CD4-positive, alpha-beta T cell treated with Interleukin-15 for 4 hours (primary cell): ENCODE results near the gene CCDC142.

ENCODE experiments used
- DNase-seq: peaks from one replicate; pipeline ENCODE4 v3.0.0-alpha.2; 2020; ENCODE audit warnings: low spot score

CCDC142 gene, protein sequence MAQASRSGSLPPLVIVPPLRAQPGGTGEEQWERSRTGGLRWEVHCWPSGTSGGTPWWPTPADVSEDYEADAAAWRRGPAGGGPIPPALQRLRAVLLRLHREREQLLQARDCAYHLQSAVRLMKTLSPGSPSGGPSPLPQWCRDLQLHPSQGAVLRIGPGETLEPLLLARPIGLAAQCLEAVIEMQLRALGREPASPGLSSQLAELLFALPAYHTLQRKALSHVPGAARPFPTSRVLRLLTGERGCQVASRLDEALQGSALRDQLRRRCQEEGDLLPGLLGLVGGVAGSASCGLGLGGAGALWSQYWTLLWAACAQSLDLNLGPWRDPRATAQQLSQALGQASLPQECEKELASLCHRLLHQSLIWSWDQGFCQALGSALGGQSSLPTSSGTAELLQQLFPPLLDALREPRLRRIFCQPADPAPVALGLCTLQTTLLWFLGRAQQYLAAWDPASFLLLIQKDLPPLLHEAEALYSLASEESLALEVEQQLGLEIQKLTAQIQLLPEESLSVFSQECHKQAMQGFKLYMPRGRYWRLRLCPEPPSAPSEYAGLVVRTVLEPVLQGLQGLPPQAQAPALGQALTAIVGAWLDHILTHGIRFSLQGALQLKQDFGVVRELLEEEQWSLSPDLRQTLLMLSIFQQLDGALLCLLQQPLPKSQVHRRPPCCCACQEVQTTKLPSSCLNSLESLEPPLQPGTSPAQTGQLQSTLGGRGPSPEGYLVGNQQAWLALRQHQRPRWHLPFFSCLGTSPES

DNA sequence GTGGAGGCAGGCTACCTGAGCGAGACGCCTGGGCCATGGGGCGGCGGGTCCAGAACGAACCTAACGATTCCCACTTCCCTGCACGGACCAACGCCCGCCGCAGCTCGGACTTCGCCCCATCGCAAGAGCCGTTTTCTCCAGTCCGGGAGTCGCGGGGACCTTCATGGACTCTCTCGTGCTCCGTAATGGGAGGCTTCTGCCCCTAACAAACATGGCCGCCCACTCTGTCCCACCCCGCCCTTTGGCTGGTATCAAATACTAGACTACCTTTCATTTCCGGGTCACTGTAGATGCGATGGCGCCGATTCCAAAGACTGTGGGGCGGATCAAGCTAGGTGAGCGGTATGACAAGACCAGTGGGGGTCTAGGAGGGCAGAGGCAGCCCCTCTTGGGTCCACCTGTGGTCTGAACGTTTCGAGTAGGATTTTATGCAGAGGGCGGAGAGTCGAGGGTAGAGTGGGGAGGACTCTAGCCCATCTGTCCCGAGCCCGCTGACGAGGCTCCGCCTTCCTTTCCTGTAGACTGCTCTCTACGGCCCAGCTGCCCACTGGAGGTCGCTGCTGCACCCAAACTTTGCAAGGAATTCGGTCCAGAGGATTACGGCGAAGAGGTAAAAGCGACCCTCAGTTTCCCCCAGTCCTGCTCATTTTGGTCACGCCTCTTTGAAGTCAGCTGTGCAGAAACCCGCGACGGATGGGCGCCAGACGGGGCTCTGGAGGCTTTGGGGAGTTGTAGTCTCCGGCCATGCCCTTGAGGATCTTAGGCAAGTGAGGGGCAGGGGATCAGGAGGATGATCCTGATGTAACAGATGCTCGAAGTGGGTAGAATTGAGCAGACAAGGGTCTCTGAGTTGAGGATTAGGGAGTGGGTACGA lies at the start of gene CCDC142, which contains the start of gene TTC31:
TSS of gene CCDC142 (minus strand) at position 198 of the 874 bp plus-strand sequence. CDS start at position 37, 161 bp downstream.
TSS of gene TTC31 (plus strand) at position 281 of the 874 bp plus-strand sequence. CDS start at position 296, 15 bp downstream.
- peak; percentile 95 for DNase-seq

DNA sequence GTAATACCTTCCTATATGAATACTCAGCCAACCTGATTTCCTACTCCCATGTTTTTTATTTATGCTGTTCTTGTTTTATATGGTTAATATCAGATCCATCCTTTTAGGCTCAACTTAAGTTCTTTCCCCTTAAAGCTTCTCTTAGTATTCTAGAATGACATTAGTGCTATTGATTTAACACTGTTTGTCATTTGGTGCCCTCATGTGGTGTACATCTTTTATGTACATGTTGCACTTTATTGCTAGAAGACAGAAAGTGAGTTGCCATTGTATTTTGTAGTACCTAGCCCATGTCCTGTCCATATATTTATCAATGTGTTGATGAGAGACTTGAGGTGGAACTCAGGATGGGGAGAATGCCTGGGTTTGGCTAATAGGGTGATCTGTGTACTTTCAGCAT lies 49.4 kb upstream of the CCDC142 start:
- DNase-seq: peak; percentile 49

DNA sequence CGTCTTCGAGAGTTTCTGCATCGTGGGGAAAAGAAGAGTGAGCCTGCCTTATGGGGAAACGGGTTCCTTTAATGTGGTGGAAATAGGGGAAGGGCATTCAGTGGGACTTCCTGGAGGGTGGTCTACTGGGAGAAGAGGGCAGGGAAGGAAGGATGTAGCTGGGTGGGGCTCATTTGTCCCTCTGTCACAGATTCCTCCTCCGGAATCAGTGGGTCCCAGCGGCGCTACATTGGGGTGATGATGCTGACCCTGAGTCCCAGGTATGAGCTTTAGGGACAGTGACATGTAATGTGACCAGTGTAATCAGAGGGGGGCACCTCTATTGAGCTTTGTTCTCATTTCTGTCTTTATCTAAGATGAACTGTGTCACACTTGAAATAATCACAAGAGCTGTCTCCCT lies 48.9 kb upstream of the CCDC142 start:
- DNase-seq: no peak

DNA sequence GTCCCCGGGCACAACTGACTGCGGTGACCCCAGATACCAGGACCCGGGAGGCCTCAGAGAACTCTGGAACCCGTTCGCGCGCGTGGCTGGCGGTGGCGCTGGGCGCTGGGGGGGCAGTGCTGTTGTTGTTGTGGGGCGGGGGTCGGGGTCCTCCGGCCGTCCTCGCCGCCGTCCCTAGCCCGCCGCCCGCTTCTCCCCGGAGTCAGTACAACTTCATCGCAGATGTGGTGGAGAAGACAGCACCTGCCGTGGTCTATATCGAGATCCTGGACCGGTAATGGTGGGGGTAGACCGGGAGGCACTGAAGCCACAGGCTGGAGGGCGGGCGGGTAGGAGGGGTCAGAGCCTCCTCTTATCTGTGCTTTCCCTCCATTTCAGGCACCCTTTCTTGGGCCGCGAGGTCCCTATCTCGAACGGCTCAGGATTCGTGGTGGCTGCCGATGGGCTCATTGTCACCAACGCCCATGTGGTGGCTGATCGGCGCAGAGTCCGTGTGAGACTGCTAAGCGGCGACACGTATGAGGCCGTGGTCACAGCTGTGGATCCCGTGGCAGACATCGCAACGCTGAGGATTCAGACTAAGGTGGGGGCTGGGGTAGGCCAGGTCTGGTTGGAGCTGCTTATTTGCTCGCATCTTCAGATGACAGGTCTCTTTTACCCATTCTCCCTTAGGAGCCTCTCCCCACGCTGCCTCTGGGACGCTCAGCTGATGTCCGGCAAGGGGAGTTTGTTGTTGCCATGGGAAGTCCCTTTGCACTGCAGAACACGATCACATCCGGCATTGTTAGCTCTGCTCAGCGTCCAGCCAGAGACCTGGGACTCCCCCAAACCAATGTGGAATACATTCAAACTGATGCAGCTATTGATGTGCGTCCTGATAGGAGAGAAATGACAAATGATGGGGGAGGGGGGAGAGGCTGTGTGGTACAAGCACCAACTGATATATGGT lies 47.7 kb upstream of the CCDC142 start:
- DNase-seq: peak; percentile 43

DNA sequence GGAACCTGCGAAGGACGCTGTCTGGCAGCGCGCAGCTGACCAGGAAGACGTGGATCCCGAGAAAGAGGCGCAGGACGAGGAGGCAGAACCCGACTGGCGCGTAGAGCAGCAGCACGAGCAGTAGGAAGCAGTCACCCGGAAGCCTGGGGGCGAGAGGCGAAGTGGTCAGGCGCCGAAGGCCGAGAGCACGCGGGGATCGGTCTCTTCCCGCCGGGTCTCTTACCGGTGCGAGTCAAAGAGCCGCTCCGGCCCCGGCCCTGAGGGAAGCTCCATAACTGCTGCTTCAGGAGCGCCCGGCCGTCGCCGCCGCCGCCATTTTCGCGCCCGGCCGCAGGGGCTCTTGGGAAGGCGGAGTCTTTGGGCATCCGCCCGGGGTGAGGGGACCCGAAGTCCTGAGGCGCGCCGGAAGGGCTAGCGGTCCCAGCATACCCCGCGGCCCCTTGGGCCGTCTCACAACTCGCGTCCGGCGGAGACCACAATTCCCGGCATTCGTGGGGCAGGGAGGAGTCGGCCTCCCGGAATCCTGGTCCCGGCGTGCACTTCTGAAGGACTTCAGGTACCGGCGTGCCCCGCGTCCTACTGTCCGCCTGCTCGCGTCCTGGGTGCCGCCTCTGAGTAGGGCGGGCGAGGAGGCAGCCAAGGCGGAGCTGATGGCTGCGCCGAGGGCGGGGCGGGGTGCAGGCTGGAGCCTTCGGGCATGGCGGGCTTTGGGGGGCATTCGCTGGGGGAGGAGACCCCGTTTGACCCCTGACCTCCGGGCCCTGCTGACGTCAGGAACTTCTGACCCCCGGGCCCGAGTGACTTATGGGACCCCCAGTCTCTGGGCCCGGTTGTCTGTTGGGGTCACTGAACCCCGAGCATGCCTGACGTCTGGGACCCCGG lies 46.8 kb upstream of the CCDC142 start, which contains the start of the genes AUP1 and HTRA2:
TSS of gene AUP1 (minus strand) at position 350 of the 882 bp plus-strand sequence. CDS start at position 273, 77 bp downstream.
TSS of gene HTRA2 (plus strand) at position 577 of the 882 bp plus-strand sequence. CDS start at position 651, 74 bp downstream.
- peak; percentile 92 for DNase-seq

DNA sequence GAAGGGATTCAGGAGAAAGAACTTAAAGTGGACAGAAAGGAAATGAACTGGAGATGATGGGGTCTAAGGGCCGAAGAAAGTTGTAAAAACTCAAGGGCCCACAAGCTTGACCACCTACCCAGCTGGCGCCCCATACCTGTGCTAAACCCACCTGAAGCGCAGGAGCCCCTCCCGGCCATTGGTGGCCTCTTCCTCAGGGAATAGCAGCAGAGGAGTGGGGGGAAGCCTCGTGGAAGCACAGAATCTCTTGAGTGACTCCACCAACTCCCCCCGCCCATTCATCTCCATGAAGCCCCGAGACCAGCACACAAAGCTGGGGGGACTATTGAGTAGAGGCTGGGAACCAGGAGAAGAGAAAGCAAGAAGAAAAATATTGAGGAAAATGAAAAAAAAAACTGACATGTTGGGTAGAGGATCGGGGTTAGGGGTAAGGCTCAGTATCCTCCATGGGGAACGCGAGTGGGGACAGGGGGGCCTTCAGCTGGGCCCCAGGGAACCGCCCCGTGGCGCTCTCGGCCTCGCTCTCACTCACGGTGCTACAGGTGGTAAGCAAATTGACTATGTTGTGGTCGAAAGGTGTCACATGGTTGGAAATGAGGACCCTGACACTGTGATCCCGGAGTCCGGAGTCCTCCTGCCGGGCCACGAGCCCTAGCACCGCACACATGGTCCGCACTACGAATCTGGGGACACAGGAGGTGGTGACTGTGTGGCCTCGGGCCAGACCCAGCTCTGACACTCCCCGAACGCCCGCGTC lies 46.0 kb upstream of the CCDC142 start:
- peak; percentile 13 for DNase-seq

DNA sequence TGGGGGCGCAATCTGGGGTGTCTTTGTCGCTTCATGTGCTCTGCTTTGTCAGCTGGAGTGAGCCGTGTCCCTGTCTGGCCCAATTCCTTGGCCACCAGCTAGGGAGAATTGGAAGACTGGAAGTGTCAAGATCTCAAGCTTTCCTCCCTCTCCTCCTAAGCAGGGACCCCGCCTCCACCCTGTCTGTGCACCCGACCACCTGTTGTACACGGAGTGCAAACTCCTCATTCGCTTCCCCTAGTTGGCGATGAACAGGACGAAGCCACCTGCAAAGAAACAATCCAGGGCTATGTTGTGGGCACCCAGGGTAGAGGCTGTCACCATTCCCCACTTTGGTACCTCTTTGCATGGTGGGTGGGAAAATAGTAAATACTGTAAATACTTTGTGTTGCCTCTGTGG lies 44.9 kb upstream of the CCDC142 start:
- DNase-seq: no peak

DNA sequence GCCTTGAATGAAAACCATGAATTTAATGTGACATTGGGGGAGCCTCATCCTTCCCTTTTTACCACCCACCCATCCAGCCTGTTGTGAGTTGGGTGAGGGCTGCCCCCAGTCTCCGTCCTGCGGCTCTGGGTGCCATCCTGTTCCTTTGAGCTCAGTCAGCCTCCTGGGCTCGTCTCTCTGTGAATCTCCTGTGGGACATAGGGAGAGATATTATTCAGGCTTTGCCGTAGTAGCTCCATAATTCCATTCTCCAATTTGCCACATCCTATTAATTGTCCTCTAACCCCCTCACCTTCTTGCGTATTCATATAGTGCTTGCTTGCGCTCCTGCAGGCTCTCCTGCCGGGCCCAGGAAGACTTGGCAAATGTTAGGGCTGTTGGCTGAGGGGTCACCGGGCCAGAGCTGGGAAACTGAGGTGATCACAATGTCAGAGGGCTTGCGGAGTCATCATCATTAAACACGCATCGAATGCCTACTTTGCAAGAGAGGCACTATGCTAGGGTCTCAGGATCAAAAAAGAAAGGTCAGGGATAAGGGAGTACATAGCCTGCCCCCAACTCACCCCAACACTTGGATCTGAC lies 43.9 kb upstream of the CCDC142 start:
- no peak for DNase-seq

DNA sequence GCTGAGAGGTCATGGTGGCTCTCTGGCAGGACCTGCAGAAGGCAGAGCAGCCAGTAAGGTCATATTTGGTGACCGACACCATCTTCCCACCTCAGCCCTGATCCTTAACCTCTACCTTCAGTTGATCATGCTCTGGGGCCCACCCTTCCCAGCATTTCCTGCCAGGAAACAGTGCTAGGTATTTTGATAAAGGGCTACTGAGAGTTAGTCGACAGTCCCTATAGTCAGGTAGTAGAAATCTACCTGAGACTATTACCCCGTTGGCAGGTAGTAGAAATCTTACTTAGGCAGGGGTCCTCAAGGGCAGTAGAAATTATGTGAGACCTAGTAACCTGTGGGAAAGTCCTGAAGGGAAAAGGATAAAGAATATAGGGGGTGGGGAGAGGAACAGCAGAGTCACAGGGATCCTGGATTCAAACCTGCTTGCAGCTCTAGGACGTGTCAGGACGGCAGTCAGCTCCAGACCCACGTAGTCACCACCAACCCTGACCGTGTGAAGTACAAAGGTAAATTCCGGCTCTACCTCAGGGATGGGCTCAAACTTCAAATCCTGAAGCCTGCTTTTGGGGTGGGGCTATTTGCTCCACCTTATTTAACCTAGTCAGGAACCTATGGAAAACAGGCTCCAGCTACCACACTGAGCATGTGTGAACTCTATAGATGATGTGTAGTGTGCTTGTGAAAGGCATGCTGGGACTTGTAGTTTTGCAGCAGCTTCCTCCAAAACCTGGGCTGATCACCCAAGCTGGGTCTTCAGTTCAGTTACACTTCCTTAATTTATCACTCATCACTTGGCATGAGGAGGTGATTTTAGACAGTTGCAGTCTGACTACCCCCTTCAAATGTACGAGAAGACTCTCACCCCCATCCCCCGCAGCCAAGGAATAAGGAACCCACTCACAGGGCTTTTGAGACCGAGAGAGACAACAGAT lies 43.2 kb upstream of the CCDC142 start, which contains the start of gene DQX1:
TSS of gene DQX1 (minus strand) at position 515 of the 932 bp plus-strand sequence. CDS start at position 13, 502 bp downstream.
- peak; percentile 26 for DNase-seq

DNA sequence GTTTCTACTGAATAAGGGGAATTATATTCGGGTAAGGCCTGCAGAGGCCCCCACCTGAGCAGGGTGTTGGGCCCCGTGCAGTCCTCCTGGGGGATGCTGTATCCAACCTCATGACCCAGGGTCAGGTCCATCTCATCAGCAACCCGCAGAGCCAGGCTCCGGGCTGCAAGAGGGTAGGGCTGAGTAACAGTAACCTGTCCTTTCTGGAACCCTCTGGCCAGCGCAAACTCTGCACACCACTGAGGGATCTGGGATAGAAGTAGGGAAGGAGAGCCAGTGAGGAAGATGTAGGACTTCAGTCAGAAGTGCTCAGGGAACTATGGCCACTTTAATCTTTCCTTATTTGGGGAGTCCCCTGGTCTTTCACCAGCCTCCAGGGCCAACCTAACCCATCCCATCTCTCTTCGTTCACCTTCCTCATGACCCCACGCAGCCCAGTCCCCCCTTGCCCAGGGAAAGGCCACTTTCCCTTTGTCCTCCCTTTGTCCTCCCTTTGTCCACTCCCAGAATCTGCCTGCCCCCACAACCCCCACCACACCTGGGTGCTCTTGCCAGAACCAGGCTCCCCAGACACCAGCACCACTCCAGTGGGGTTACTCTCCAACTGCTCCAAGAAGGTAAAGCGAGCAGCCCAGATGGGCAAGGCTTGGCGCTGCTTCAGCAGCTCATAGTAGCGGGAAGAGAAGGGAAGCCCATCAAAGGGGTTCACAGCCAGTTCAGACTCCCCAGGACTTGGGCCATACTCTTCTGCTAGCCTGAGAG lies 42.3 kb upstream of the CCDC142 start:
- no peak for DNase-seq

DNA sequence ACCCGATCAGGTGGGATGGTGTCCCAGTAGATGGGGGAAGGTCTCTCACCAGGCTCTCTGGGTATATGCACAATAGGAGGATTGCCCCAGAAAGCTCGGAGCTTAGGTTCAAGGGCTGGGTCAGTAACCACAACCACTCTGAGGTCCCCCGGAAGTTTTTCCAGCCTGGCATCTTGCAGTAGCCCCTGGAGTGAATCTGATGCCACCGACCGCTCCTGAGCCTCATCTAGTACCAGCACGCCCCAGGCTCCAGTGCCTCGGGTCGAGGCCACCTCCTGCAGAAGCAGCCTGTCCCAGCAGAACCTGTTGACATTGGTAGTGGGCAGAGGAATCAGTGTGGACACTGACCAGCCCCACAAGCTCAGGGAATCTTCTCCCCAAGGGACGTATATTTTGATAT lies 41.2 kb upstream of the CCDC142 start:
- DNase-seq: no peak

DNA sequence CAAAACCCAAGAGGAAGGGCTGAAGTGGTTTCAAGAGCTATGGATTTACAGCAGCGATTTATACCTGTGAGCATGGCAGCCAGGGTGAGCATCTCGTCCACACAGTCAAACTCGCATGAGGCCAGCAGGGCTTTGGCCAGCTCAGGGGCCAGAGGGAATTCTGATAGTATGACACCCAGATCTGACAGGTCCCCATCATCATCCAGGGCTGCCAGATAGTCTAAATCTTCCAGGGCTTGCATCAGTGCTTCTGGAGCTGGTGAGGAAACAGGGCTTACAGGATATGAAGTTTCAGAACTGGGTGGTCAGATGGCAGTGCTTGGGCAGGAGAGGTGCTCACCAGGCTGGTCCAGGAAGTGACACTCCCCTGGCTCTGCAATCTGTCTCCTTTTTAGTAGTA lies 39.7 kb upstream of the CCDC142 start:
- no peak for DNase-seq

DNA sequence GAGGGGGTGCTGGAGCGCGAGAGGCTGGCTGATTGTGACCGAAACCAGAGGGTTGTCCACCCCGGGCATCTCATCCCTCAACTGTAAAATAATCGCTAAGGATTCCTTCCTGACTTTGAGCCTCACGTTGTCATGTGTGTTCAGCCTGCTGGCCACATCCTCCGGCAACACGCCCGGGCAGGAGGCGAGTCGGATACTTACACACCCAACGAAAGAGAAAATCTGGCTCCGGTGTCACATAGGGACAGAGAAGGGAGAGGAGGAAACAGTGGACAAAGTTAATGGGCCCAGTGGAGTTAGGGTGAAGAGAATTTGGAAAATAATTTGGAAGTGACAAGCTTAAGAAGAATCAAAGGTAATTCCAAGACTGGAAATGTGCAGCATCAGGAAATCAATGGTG lies 33.9 kb upstream of the CCDC142 start:
- no peak for DNase-seq

DNA sequence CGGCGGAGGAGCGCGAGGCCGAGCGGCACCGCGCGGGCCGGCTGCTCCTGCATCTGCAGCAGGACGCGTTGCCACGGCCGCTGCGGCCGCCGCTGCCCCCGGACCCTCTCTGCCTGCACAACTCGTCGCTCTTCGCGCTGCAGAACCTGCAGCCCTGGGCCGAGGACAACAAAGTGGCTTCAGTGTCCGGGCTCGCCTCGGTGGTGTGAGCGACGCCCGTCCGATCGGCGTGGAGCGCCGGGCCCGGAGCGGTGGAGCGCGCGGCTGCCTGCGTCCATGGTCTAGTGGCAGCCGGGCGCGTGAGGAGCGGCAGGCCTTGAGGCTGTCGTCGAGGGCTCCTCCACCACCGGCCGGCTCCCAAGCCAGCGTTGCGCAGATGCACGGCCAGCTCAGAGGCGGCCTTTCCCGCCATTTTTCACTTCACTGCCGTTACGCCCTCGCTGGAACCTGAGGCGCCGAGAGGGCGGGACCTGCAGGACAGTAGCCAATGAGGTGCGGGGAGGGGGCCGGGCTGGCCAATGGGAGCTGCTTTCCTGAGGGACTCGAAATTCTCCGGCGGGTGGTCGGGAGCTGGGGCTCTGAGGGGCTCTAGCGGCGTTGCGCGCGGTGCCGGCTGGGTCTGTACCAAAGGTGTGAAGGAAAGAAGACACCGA lies 33.3 kb upstream of the CCDC142 start:
- peak; percentile 78 for DNase-seq

DNA sequence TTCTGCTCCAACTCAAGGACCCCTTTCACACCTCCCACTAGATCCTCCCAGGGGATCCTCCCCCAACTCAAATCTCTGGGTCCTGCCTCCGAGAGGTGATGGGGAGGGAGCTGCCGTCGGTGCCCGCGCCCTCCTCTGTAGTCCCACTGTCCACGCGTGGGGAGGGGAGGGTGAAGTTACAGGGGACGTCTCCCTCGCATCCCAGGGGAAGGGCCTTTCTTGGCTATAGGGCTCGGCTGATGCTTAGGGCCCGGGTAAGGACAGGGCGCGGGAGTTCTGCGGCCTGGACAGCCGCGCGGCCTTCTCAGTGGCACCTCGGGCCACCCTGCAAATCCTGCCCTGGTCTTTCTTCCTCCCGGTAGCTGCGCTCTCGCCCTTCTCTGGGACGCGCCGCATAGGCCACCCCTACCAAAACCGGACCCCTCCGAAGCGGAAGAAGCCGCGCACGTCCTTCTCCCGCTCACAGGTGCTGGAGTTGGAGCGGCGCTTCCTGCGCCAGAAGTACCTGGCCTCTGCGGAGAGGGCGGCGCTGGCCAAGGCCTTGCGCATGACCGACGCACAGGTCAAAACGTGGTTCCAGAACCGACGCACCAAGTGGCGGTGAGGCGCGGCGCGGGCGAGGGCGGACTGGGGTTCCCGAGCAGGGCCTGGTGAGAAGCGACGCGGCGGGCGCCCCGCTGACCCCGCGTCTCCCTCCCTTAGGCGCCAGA lies 32.6 kb upstream of the CCDC142 start:
- DNase-seq: no peak
